ENCODE data around the gene ZC2HC1B.
"Not testable (repeated sequence)": the region's sequence is repeated elsewhere in the genome, so short reads cannot be mapped to it uniquely, and the experiment has no call there.

Gene ZC2HC1B

DNA sequence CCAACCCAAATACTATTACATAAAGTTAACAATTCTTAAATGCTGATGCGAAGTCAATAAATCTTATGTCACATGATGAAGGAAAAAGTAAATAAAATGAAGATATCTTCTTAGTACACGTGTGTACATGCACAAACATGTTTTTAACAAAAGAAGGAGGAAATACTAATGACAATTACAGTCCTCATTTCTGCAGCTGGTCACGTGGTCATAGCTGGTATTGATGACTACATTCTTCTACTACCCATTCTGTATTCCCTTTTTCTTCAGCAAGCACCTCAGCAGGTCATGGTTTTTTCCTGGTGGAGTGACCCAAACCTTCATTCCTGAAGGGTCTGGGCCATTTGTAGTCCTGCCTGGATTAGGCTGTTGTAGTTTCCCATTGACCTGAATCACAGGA, 4.5 kb downstream of the ZC2HC1B start:
- DNase-seq (ENCODE audit: low read depth in 2 of 2) = not testable (repeated sequence)

DNA sequence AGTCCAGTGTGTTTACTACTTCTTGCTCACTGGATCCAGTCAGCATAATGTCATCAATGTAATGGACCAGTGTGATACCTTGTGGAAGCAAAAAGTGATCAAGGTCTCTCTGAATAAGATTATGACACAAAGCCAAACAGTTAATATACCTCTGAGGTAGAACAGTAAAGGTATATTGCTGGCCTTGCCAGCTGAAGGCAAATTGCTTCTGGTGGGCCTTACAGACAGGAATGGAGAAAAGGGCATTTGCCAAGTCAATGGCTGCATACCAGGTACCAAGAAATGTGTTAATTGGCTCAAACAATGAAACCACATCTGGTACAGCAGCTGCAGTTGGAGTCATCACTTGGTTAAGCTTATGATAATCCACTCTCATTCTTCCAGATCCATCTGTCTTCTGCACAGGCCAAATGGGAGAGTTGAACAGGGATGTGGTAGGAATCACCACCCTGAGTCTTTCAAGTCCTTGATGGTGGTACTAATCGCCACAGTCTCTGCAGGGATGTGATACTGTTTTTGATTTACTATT, 7.0 kb downstream of the ZC2HC1B start:
- not testable (repeated sequence) for DNase-seq (ENCODE audit: low read depth in 2 of 2)

DNA sequence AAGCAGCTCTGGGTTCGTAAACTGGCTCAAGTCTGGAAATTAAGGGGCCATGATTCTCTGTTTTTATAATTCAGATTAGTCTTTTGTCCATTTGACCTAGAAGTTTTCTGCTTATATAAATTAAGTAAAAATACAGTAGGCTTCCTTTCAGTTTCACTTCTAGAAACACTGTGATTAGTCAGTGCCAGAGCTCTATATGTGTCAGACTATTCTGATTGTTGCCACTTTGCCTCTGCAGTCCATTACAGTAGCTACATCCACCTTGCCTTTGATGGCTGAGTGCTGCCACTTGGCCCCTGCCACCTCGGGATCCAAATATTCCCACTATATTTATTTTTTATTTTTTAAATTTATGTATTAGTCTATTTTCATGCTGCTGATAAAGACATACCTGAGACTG, 7.9 kb downstream of the ZC2HC1B start:
- no peak for DNase-seq (ENCODE audit: low read depth in 2 of 2)

DNA sequence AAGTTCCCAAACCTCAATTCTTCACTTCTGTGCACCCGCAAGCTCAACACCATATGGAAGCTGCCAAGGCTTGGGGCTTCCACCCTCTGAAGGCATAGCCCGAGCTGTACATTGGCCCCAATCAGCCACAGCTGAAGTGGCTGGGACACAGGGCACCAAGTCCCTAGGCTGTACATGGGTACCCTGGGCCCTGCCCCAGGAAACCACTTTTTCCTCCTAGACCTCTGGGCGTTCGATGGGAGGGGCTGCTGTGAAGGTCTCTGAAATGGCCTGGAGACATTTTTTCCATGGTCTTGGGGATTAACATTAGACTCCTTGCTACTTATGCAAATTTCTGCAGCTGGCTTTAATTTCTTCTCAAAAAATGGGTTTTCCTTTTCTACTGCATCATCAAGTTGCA, 9.3 kb downstream of the ZC2HC1B start:
- DNase-seq (ENCODE audit: low read depth in 2 of 2) = not testable (repeated sequence)

DNA sequence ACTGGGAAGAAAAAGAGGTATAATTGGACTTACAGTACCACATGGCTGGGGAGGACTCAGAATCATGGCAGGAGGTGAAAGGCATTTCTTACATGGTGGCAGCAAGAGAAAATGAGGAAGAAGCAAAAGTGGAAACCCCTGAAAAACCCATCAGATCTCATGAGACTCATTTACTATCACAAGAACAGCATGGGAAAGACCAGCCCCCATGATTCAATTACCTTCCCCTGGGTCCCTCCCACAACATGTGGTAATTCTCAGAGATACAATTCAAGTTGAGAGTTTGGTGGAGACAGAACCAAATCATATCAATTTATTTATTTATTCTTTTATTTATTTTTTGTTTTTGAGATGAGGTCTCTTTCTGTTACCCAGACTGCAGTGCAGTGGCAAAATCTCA, 10.2 kb downstream of the ZC2HC1B start:
- not testable (repeated sequence) for DNase-seq (ENCODE audit: low read depth in 2 of 2)

DNA sequence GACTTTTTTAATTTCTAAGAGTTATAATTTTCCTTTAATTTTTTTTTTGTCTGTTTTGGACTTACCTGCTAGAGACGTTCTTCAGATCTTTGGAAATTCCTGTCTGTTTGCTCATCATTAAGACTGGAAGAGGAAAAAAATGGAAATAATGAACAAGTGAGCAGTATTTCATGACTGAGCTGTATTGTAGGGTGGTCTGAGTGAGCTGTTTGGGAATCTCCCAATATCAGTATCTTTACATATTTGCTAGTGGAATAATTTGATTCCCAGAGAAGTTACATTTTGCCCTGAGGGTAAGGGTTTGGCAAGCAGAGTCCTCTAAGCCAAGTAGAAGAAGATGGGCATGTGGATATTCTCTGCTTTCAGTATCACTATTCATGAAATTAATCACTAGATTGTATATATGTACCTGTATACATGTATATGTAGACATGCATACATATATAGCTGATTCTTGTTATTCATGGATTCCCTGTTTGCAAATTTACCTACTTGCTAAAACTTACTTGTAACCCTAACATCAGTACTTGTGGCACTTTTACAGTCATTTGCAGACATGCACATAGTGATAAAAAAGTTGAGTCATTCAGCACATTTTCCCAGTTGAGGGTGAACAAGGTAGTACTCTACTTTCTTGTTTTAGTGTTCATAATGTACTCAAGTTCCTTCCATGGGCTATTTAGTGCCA, 13.5 kb downstream of the ZC2HC1B start:
- DNase-seq (ENCODE audit: low read depth in 2 of 2) = no peak

DNA sequence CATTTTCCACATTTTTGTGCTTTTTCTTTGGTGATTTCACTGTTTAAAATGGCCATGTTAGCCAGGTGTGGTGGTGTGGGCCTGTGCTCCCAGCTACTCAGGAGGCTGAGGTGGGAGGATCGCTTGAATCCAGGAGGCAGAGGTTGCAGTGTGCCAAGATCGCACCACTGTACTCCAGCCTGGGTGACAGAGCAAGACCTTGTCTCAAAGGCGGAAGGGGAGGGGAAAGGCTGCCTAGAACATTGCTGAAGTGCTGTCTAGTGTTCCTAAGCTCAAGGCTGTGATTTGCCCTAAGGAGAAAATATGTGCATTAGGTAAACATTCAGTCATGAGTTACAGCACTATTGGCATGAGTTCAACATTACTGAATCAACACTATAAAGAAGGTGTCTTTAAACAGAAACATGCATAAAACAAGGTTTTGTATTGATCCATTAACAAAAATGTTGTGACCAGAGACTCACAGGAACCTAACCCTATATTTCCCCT, 14.0 kb downstream of the ZC2HC1B start:
- no peak for DNase-seq (ENCODE audit: low read depth in 2 of 2)

DNA sequence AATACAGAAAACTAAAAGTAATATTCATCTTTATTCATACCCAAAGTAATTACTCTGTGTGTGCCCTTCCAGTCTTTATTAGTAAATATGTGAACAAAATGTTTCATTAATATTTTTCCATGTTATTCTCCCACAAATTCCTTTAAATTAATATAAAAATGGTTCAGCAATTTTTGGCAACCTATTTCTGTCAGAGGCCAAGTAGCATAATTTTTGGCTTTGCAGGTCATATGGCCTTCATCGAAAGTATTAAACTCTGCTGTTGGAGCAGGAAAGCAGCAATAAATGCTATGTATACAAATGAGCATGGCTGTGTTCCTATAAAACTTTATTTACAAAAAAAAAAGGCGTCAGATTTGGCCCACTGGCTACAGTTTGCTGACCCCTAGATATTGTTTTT, 16.1 kb downstream of the ZC2HC1B start:
- no peak for DNase-seq (ENCODE audit: low read depth in 2 of 2)

DNA sequence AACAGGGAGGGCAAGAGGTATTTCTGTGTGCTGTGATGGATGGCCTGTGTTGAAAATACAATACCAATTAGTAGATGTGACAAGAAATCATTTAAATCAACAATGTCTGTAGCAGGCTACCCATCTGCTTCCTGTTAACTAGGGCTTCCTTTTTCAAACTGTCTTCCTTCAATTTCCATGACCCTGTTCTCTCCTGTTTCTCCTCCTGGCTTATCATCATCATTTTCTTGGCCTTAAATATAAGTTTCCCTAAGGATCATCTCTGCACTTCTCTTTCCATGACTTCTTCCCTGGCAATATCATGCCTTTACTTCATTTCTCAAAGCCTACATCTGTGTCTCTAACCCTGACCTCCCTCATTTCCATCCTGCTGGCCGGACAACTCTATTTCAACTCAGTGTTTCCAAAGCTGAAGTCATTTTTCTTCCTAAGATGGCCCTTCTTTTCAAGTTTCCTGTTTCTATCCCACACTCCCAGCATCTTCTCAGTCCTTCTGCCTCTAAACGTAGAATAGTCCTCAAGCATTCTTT, 18.2 kb downstream of the ZC2HC1B start:
- DNase-seq (ENCODE audit: low read depth in 2 of 2) = no peak

DNA sequence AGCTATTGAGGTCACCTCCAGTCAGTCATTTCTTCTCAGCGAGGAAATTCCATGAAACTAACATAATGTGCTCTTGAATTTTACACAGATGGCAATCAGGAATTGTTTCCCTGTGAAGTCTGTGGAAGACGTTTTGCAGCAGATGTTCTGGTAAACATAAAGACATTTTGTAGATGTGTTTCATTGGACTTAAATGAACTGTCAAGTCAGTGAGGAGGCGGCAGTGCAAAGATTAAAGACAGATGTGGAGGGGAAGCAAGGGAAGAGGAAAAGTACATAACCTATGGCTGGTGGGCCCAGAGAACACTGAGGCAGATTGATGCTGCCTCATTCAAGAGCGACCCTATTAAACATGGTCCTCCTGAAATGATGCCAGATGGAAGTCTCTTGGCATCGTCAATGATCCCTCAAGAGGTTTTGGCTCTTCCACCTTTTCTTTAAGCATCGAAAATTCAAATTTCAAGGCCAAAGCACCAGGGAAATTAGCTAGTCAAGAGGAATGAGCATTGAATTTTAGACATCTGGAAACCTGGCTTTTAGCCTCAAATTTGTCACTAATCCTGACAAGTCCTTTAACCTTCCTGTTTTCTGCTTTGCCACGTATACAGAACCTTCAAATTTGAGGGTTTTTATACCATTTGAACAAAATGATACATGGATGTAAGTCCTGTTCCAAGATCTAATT, 20.1 kb downstream of the ZC2HC1B start:
- DNase-seq (ENCODE audit: low read depth in 2 of 2) = no peak

DNA sequence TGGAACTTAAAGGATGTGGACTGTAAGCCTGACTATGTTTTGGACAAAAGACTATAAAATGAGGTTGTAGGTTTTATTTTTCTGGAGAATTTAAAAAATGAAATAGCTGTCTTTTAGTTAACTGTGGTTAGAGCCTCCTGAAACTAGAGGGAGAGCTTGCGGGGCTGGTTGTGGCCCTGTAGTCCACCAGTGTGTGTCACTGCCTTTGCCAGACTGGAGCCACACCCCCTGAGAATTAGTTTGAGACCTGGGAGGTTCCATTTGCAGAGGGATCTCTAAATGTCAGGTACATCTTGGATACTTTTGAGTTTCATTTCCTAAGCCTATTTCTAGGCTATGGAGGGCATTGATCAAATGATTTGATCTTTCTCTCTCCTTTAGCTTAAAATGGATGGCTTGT, 20.8 kb downstream of the ZC2HC1B start:
- DNase-seq (ENCODE audit: low read depth in 2 of 2) = no peak

DNA sequence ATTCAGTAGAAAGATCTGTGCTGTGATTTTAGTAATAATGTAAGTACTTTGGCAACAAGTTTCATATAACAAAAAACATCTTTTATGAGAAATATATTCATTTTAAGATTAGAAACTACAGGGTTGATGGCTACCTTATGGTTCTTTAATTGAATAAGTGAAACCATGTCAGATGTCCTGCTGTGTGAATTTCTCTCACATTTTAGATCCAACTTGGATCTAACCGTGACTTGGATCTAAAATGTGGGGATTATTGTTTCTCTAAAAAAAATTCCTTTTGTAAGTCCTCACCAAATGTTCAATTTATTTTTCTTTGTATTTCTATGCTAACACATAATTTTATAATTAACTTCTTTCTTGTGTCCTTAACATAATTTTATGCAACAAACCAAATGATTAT, 30.4 kb downstream of the ZC2HC1B start:
- DNase-seq (ENCODE audit: low read depth in 2 of 2) = no peak

DNA sequence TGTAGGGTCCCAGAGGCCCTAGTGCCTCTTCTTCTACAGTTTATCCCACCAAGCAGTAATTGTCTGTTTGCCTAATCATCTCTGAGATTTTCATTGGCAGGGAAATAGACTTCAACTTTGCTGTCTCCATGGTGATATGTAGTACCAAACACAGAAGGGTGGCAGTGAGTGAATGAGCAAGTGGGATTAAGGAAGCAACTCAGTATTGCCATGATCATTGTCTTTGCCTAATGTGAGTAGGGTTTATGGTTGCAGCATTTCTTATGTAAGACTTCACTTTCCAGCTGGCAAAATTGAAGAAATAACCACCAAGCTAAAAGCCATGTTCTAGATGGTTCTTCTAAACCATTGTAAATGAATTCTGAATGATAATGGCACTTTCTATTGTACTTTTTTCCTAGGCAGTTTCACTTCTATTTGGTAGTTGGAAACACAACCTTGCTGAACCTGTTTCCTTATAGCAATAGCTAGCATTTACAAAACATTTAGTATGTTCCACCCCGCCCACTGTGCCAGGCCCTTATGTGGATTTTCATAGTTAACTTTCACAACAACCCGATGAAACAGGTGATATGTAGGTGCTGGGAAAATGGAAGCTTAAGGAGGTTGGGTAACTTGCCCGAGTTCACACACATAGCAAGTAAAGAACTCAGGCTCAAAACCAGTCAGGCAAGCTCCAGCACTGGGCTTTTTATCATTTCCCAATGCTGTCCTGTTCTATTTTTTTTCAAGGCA, 32.0 kb downstream of the ZC2HC1B start:
- no peak for DNase-seq (ENCODE audit: low read depth in 2 of 2)

DNA sequence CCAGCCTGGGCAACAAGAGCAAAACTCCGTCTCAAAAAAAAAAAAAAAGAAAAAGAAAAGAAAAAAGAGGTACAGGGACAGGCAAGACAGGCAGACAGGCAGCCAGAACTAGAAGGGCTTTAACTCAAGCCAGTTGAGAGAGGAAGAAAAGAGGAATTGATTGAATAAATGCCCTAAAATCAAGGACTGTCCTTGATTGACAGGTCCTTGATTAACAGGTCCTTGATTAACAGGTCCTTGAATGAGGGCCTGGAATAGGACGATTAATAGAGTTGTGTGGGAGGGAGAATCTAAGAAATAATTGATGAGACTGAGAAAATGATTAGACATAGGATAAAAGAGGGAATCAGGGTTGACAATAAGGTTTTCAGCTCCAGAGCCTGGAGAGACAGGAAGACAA, 36.1 kb downstream of the ZC2HC1B start:
- DNase-seq (ENCODE audit: low read depth in 2 of 2) = no peak

DNA sequence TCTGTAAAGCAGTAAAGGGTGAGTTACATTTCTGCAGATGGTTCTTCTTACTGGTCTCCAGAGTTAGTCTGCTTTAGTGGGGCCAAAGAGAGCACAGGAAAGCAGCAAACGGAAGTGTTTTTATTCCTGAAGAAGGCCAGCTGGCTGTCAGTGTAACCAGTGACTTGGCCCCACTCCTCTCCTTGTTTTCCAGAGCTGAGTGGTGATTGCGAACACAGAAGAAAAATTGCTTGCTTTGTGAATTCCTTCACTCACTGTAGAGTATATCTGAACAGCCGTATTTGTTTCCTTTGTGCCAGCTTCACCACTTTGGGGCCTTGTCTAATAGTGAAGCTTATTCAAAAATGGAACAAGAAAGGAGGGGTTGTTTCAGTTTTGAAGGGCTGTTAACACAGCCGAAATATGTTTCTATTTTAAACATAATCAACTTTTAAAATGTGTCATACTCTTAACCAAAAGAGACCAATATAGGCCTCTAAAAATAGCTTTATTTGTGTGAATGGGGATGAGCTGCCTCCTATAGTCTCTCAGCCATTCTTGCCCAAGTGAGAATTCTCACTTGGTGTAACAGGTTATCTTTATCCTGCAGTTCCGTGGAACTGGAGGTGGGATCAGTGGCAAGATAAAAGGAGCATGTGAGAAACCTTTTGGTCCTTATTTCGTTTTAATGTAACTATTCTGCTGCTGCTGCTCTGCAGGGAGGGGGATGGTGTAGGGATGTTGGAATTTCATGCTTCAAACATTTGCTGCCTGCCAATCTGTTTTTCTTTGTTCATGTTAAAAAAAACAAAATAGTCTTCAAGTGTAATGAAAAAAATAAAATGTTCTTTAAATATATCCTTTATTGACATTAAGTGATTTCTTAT, 37.8 kb downstream of the ZC2HC1B start:
- no peak for DNase-seq (ENCODE audit: low read depth in 2 of 2)

DNA sequence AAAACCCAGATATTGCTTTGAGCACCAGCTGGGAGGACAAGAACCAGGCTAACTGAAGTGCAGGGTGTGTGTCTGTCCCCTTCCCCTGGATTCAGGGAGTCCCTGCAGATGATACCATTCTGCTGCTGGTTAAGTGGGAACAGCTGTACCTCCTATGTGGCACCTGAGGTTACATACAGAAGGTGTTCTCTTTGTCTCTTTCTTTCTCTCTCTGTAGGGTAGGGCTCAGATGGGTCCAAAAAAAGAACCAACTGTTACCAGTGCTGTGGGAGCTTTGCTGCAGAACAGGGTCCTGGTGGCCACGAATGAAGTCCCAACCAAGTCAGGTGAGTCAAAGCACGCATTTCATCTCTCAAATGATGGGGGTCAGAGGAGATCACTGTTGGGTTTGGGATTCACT, 38.6 kb downstream of the ZC2HC1B start:
- DNase-seq (ENCODE audit: low read depth in 2 of 2) = no peak

DNA sequence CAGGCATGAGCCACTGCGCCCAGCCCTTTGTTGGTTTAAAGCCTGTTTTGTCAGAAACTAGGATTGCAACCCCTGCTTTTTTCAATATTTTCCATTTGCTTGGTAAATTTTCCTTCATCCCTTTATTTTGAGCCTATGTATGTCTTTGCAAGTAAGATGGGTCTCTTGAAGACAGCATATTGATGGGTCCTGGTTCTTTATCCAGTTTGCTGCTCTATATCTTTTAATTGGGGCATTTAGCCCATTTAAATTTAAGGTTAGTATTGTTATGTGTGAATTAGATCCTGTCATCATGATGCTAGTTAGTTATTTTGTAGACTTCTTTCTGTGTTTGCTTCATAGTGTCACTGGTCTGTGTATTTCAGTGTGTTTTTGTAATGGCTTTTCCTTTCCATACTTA, 46.8 kb downstream of the ZC2HC1B start:
- DNase-seq (ENCODE audit: low read depth in 2 of 2) = no peak

DNA sequence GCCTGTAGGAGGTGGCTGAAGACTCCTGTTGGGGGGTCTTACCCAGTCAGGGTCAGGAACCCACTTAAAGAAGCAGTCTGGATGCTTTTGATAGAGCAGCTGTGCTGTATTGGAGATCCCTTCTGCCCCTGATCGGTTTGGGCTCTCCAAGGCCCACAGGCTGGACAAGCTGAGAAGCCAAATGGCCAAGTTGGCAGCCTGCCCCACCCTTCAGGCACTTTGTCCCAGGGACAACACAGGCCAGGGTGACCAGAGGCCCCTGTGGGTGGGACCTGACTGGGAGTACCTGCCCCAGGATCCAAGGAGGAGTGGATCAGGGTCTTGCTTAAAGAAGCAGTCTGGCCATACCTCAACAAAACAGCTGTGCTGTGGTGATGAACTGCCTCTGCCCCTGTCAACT, 48.4 kb downstream of the ZC2HC1B start:
- no peak for DNase-seq (ENCODE audit: low read depth in 2 of 2)

DNA sequence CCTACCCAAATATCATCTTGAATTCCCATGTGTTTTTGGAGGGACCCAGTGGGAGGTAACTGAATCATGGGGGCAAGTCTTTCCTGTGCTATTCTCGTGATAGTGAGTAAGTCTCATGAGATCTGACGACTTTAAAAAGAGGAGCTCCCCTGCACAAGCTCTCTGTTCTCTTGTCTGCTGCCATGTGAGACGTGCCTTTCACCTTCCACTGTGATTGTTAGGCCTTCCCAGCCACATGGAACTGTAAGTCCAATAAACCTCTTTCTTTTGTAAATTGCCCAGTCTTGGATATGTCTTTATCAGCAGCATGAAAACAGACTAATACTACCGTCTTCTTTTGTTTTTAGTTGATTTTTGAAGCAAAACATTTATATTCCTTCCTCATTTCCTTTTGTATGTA, 52.8 kb downstream of the ZC2HC1B start:
- not testable (repeated sequence) for DNase-seq (ENCODE audit: low read depth in 2 of 2)

DNA sequence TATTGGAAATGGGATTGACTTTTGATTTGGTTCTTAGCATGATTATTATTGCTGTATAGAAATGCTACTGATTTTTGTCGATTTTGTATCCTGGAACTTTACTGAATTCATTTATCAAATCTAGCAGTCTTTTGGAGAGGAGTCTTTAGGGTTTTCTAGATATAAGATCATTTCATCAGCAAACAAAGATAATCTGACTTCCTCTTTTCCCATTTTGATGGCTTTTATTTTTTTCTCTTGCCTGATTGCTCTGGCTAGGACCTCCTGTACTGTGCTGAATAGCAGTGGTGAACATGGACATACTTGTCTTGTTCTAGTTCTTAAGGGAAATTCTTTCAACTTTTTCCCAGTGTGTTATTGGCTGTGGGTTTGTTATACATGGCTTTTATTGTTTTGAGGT, 64.6 kb downstream of the ZC2HC1B start:
- no peak for DNase-seq (ENCODE audit: low read depth in 2 of 2)

DNA sequence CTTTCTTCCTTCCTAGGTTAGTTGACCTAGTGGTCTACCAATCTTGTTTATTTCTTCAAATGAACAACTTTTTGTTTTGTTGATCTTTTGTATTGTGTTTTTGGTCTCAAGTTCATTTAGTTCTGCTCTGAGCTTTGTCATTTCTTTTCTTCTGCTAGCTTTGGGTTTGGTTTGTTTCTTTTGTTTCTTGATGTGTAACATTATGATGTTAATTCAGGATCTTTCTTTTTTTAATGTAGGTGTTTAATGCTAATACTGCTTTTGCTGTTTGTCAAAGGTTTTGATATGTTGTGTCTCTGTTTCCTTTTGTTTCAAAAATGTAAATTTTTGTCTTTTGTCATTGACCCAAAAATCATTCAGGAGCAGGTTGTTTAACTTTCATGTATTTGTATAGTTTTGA, 65.7 kb downstream of the ZC2HC1B start:
- DNase-seq (ENCODE audit: low read depth in 2 of 2) = no peak
